Stimulated activated CD8-positive, alpha-beta memory T cell treated with anti-CD3 and anti-CD28 coated beads, Interleukin-2, amount 100 ng/mL, for 1 hour (primary cell): ENCODE measurements around the gene MAP4K4.

Experiments
- DNase-seq, 2 donors: peaks; one replicate each; pipeline ENCODE4 v3.0.0-alpha.2; 2020; ENCODE audit warnings: low read depth in 2 of 2

Gene MAP4K4

GRCh38 chr2:101722864-101723263, 25.4 kb downstream of the MAP4K4 start:
- DNase-seq, result no peak

- DNase-seq, result no peak
Measured at GRCh38 chr2:101723371-101724124, 26.0 kb downstream of the MAP4K4 start.

GRCh38 chr2:101724125-101724474, 26.6 kb downstream of the MAP4K4 start:
- no peak for DNase-seq

DNA sequence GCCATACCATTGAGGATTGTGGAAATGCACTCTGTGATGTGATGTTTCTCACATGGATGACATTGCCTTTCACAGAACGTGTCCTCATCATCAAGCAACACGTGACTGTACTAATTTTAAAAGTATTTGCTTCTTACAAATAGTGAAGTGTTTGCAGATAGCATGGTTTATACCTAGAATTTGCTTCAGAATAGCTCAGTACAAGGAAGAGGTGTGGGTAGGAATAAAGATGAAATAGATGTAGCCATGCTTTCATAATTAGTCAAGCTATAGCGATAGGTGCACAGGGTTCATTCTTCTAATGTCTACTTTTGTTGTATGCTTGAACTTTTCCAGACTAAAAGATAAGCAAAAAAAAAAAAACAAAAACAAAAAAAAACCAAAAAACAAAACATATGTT, 27.5 kb downstream of the MAP4K4 start:
- DNase-seq, result no peak

DNA sequence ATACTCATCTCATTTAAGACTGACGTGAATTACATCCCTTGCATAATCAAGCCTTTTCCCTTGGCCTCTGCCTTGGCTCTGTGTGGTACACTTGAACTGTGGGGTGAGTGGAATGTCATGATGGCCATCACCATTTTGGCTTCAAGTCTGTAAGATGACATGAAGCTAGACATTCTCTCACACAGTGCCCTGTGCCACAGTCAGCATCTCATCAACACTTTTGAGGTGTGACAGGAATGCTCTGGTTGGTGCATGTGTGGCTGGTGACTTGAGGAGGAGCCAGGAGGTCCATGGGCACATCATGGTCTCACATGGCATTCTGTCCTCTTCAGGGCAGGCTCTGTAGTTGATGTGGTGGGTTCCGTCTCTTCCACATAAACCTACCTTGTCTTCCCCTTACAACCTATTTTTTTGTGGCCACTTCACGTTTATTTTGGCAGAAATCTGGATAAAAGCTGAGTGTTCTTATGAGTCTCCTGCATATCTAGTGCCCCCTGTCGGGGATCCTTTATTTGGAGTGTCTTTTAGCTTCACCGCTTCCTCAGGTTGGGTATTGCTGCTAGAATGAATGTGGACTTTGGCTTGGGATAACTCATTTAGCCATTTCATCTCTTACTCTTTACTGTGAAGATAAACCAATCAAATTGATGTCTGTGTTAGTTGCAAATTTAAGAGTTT, 28.1 kb downstream of the MAP4K4 start:
- DNase-seq, result no peak

DNA sequence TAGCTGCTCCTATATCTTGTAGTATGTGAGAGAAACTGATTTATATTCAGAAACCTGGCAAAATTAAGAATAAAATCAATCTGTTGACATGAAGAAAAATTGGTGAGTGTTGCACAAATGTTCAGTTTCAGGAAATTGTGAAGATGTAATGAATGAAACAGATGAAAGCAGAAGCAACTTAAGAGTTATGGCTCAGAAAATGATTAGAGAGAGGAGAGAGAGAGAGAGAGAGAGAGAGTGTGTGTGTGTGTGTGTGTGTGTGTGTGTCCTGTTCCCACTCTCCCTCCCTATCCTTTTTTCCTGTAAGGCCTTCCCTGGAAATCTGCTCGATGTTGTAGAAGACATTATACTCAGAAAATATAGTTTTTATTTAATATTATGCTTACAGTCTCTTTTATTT, 31.4 kb downstream of the MAP4K4 start:
- no peak for DNase-seq

DNA sequence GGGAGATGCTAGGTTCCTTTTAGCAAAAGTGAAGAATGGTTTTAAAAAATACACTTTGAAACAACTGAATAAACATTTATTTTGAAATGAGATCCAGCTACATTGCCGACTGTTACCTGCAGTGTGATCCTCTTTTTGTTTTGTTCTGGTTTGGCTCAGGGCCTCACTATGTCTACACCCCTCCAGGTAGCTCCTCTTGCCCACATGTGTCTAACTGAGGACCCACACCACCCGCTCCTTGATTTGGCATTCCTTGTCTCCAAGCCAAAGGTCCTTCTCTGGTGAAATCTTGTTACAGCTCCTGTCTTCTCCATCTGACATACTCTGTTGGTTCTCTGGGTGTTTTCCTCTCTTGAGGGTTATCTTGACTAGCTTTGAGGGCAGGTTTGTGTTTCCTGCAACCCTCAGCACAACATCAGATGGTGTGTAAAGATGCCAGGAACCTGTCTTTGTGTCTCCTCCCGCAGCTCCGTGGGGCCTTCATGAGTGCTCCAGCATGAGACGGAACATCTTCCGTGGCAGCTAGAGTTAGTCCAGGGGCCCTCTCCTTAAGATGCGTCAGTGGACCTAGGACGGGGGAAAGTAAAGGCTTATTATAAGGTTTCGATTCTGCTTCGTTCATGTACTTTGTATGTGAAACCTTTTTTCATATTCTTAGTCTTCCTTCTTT, 32.1 kb downstream of the MAP4K4 start:
- no peak for DNase-seq

DNA sequence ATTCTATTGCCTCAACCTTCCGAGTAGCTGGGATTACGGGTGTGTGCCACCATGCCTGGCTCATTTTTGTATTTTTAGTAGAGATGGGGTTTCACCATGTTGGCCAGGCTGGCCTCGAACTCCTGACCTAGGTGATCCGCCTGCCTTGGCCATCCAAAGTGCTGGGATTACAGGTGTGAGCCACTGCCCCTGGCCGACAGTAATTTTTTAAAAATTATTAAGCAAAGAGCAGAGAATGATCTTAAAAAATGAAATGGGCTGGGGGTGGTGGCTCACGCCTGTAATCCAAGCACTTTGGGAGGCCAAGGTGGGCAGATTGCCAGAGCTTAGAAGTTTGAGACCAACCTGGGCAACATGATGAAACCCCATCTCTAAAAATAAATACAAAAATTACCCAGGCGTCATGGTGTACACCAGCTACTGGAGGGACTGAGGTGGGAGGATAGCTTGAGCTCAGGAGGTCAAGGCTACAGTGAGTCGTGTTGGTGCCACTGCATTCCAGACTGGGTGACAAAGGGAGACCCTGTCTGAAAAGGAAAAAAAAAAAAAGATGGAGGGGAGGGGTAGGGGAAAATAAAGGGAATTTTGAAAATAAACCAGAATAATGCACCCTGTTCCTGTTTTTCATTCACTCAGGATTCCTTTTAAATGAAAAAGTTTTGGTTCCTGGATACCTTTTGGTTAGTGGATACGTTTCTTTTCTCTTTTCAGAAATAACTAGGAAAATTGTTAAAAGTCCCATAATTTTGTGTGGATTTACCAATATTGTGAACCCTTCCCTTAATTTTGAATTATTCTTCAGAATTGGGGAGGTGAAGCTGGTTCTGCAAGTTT, 33.9 kb downstream of the MAP4K4 start:
- no peak for DNase-seq

DNA sequence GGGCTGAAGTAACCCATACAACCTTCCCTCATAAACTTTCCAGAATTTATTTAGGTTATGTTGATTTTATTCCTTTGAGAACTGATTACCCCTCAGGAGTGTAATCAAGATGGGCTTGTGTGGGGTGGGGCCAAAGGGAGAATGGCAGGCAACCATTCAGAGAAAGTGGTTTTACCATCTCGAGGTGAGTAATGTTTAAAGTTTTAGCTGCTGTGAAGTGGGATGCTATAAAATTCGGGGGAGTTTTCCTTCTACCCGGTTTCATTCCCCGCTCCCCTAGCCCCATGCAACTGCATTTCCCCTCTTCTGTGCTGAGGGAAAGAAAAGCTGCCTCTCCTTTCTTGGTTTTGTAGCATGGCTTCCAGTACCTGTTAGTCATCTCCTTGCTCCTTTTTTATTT, 34.7 kb downstream of the MAP4K4 start:
- no peak for DNase-seq

DNA sequence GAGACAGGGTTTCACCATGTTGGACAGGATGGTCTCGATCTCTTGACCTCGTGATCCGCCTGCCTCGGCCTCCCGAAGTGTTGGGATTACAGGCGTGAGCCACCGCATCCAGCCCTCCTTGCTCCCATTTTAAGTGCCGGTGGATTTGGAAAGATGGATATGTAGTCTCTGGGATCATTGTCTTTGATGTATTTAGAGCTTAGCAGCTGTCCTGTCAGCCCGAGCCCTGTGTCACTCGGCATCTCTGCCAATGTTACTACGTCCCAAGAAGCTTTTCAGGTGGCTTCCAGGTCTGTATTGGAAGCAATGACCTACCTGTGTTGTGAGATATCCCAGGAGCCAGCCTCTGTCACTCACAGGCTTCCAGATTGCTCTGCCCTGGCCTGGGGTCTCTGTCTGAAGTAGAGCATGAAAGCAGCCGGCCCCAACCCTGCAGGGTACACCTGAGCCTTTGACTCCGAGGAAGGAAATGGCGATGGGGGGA, 35.3 kb downstream of the MAP4K4 start:
- no peak for DNase-seq

GRCh38 chr2:101733257-101733993, 35.9 kb downstream of the MAP4K4 start:
- DNase-seq, result no peak

- no peak for DNase-seq
Measured at GRCh38 chr2:101734505-101735165, 37.1 kb downstream of the MAP4K4 start.

DNA sequence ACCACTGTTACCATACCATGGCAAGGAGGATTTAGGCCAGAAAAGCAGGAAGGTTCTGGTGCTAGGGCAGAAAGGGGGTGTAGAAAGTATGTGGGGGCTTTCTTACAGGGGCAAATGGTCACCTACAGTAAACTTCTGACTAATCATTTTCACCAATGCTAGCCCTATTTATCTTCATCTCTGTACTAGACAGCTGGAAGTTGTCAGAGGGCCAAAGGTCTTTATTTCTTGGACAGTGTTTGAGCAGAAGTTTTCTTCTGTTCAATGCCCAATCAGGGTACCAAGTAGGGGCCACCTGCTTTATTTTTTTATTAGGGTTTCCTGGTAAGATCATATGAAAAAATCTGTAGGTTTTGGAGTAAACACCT, 37.6 kb downstream of the MAP4K4 start:
- DNase-seq, result no peak

DNA sequence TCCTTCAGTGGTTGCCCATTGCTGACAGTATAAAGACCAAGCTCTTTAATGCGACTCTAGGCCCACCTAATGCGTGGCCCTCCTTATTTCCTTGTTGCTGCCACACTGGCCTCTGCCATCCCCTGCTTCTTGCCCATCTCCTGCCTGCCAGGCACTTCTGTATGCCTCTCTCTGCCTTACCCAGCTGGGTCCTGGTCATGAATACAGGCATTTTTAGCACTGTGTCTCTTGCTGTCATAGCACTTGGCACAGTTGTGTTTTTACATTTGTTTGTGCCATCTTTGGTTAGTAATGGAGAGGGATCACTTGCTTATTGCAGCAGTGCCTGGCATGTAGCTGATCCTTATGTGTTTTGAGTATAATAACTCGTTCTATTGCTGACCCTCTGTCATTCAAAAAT, 38.7 kb downstream of the MAP4K4 start:
- no peak for DNase-seq

DNA sequence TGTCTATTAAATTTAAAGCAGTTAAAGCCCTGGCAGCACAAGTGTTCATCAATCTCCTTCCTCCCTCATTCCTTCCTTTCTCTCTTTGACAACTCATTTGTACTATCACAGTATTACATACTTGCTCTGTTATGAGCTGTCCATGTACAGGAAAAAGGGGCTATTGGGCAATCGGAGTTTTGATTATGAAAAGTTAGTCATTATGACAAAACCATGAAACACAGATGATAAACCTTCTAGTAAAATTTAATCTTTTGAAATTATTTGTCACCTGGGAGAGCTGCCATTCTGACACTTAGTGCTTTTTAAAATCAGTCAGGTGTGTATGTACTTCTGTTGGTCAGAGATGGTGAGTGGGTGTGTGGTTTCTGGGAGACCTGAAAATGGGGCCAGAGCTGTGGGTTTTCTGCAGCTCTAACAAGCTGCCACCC, 39.4 kb downstream of the MAP4K4 start:
- no peak for DNase-seq

GRCh38 chr2:101737478-101738255, 40.2 kb downstream of the MAP4K4 start:
- no peak for DNase-seq

DNA sequence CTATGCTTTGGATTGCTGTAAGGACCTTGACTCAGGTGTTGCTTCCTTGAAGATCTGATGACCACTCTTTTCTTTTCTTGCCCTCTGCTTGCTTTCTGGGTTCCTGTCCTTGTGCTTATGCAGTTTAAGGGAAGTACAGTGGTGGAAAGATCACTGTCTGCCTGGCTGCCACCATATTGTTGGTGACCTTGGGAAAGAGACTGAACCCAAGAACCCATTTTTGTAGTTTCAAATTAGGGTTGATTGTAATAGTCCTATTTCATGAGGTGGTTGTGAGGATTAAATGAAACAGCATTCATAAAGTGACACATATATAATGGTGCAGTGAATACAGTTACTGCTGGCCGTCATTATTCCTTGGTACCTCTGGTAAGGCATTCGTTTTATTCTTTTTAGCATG, 41.1 kb downstream of the MAP4K4 start:
- no peak for DNase-seq

- no peak for DNase-seq
Measured at GRCh38 chr2:101740555-101740964, 43.1 kb downstream of the MAP4K4 start.

DNA sequence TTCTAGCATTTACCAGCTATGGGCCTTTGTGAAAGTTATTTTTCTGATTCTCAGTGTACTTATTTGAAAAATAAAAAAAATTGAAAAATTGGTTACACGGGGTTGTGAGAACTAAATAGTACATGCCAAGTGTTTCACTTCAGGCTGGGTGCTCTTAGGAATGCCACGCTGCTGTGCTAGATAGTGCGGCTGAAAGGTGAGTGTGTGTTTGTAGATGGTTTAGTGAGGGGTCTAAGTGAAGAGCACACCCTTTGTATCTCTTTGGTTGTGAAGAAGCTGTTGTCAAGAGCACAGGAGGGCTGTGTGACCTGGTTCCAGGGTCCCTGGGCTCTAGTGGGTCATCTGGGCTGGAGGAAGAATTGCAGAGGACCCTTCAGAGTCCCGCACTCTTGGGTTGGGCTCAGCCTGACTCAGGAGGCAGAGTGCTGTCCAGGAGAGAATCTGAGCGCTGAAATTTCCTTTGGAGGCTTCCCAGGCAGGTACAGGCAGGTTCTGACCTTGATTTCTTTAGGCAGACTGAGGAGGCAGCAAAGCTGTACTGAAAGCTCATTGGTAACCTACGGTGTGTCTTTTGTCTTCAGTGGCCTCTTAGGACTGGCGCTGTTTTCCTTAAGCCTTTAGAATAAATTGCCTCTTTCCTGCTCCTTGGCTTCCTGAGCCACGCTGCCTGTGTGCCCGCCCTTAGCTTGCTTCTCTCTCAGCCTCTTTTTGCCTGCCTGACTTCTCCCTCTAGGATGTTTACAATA, 44.4 kb downstream of the MAP4K4 start:
- no peak for DNase-seq
